ENCODE data around the gene CAMSAP1. TPM values are rescaled to one million over a fixed set of nuclear protein-coding genes. Genes with fewer than 3 reads are reported as not detected.

CAMSAP1 gene
- total RNA-seq, 4 donors from 2014 or later = 11.8 to 23.4 (median 19.9) TPM

GRCh38 chr9:135820661-135821060 is 86.7 kb downstream of the CAMSAP1 start:
- Histone ChIP-seq H3K9me3 (no peaks in the 10 kb centered on the region), H3K27me3 (no peaks in the 10 kb centered on the region), H3K27ac (no peak overlapping the region), H3K36me3 (peaks cover 68 to 69% of the 10 kb centered on the region in 2 donors), H3K4me1 (no peaks in the 10 kb centered on the region), H3K4me3 (replicated peaks in 1 of 3) (no peak overlapping the region)
- WGBS, 2 donors = 95% methylated on average over 18 of the region's 18 CpGs
- intact Hi-C loops (cut with DNase I) = no loop called here
- TF ChIP-seq CTCF (IDR thresholded peaks at IDR 0.05) (no peak), POLR2A (IDR thresholded peaks at IDR 0.05) (no peak)
- no peak for DNase-seq

- intact Hi-C loops (cut with DNase I) = no loop called here
These were observed 87.4 kb downstream of the CAMSAP1 start for GRCh38 chr9:135819905-135820304.

GRCh38 chr9:135818718-135819475 is 88.4 kb downstream of the CAMSAP1 start:
- DNase-seq = no peak
- H3K9me3 ChIP-seq = no peaks in the 10 kb centered on the region
- no peaks in the 10 kb centered on the region for H3K27me3 ChIP-seq
- WGBS, 2 donors = 97% methylated on average over 36 to 43 of the region's 43 CpGs
- no peak overlapping the region for H3K27ac ChIP-seq
- TF ChIP-seq CTCF (IDR thresholded peaks at IDR 0.05) (no peak), POLR2A (IDR thresholded peaks at IDR 0.05) (no peak)
- peaks cover 75 to 76% of the 10 kb centered on the region in 2 donors for H3K36me3 ChIP-seq
- no peak overlapping the region for H3K4me3 ChIP-seq (replicated peaks in 1 of 3)
- H3K4me1 ChIP-seq = no peaks in the 10 kb centered on the region
- intact Hi-C loops (cut with DNase I) = no loop called here

More at GRCh38 chr9:135819905-135820304, 87.4 kb downstream of the CAMSAP1 start:
- Histone ChIP-seq H3K36me3 (peaks cover 72% of the 10 kb centered on the region in 2 donors), H3K9me3 (no peaks in the 10 kb centered on the region), H3K27ac (no peak overlapping the region), H3K4me3 (replicated peaks in 1 of 3) (no peak overlapping the region), H3K4me1 (no peaks in the 10 kb centered on the region), H3K27me3 (no peaks in the 10 kb centered on the region)
- no peak for DNase-seq
- WGBS, 2 donors = 86 to 92% methylated on average over 13 of the region's 13 CpGs
- TF ChIP-seq POLR2A (IDR thresholded peaks at IDR 0.05) = no peak
- TF ChIP-seq CTCF (IDR thresholded peaks at IDR 0.05) = no peak

GRCh38 chr9:135817951-135818717 is 89.2 kb downstream of the CAMSAP1 start:
- Histone ChIP-seq H3K27me3 (no peaks in the 10 kb centered on the region), H3K4me3 (replicated peaks in 1 of 3) (no peak overlapping the region), H3K36me3 (peaks cover 72 to 74% of the 10 kb centered on the region in 2 donors), H3K27ac (no peak overlapping the region), H3K4me1 (no peaks in the 10 kb centered on the region), H3K9me3 (no peaks in the 10 kb centered on the region)
- intact Hi-C loops (cut with DNase I) = no loop called here
- no peak for DNase-seq
- no peak for TF ChIP-seq CTCF (IDR thresholded peaks at IDR 0.05)
- no peak for TF ChIP-seq POLR2A (IDR thresholded peaks at IDR 0.05)
- WGBS, 2 donors = 96 to 97% methylated on average over 66 of the region's 66 CpGs

GRCh38 chr9:135816651-135816970 is 90.7 kb downstream of the CAMSAP1 start:
- Histone ChIP-seq H3K27me3 (no peaks in the 10 kb centered on the region), H3K9me3 (no peaks in the 10 kb centered on the region), H3K4me3 (replicated peaks in 1 of 3) (no peak overlapping the region), H3K27ac (no peak overlapping the region), H3K36me3 (peaks cover 58 to 61% of the 10 kb centered on the region in 2 donors), H3K4me1 (no peaks in the 10 kb centered on the region)
- no peak for DNase-seq
- intact Hi-C loops (cut with DNase I) = no loop called here
- no peak for TF ChIP-seq POLR2A (IDR thresholded peaks at IDR 0.05)
- TF ChIP-seq CTCF (IDR thresholded peaks at IDR 0.05) = no peak
- WGBS, 2 donors = 94 to 95% methylated on average over 12 of the region's 12 CpGs
